HepG2 (cell line): ENCODE measurements around the gene GPR107. TPM values are rescaled to one million over a fixed set of nuclear protein-coding genes. Genes with fewer than 3 reads are reported as not detected.

Experiments
- ATF2 ChIP-seq: sonication (generic); formaldehyde crosslinking; IDR thresholded peaks from 2 replicates; pipeline ENCODE4 v1.4.0; 2020; ENCODE audit warnings: missing genetic modification reagents
- HNF1A ChIP-seq, 2 experiments: sonication (generic) in 1 of 2; formaldehyde crosslinking in 1 of 2; IDR thresholded peaks; 2 replicates each; pipeline versions ENCODE4 v1.4.0 to v1.6.1; 2016 to 2020; ENCODE audit warnings: borderline replicate concordance in 1 of 2, low read depth in 1 of 2, mild to moderate bottlenecking in 1 of 2, missing genetic modification reagents in 1 of 2
- KDM5B ChIP-seq: sonication (generic); formaldehyde crosslinking; IDR thresholded peaks from 2 replicates; pipeline ENCODE4 v1.4.0; 2020; ENCODE audit warnings: missing genetic modification reagents, mild to moderate bottlenecking, borderline replicate concordance
- RBFOX2 ChIP-seq: fragments of 200-400 bp; formaldehyde crosslinking; IDR thresholded peaks from 2 replicates; pipeline ENCODE4 v1.6.1; 2017; ENCODE audit warnings: low read depth, mild to moderate bottlenecking, low read length
- SOX5 ChIP-seq: IDR thresholded peaks from 2 replicates; pipeline ENCODE4 v1.6.1; 2016; ENCODE audit warnings: borderline replicate concordance
- SRSF9 ChIP-seq: fragments of 200-400 bp; formaldehyde crosslinking; IDR thresholded peaks from 2 replicates; pipeline ENCODE4 v1.6.1; 2018; ENCODE audit warnings: borderline replicate concordance, mild to moderate bottlenecking, low read depth, low read length; ENCODE audit not compliant: insufficient read depth, poor library complexity, severe bottlenecking
- THRA ChIP-seq: sonication (generic); formaldehyde crosslinking; IDR thresholded peaks from 2 replicates; pipeline ENCODE4 v1.4.0; 2020; ENCODE audit warnings: missing genetic modification reagents, borderline replicate concordance
- TOE1 ChIP-seq: sonication (generic); formaldehyde crosslinking; IDR thresholded peaks from 2 replicates; pipeline ENCODE4 v1.4.0; 2020; ENCODE audit warnings: mild to moderate bottlenecking, missing genetic modification reagents
- ZBTB26 ChIP-seq: IDR thresholded peaks from 2 replicates; pipeline ENCODE4 v1.6.1; 2016; ENCODE audit warnings: missing compliant biosample characterization, missing genetic modification reagents, borderline replicate concordance
- ZNF512 ChIP-seq: sonication (generic); formaldehyde crosslinking; IDR thresholded peaks from 2 replicates; pipeline ENCODE4 v1.4.0; 2020; ENCODE audit warnings: mild to moderate bottlenecking, missing genetic modification reagents
- ZNF512B ChIP-seq: sonication (generic); formaldehyde crosslinking; IDR thresholded peaks from 2 replicates; pipeline ENCODE4 v1.5.1; 2020; ENCODE audit warnings: missing genetic modification reagents, mild to moderate bottlenecking, borderline replicate concordance
- polyA plus RNA-seq, 8 experiments: library from polyadenylated mRNA; depleted of rRNA in 3 of 8; stranded (reverse) in 7 of 8; unstranded in 1 of 8; fragments of >200 nt; fragmentation: Illumina TruSeq in 4 of 8; extraction: Trizol in 4 of 8; gene quantifications; 2 replicates each; pipeline versions ENCODE4 v1.2.1 to v1.2.3, GENCODE V29; 2011 to 2016; ENCODE audit warnings: low read depth in 4 of 8, missing spikeins in 1 of 8, mixed read lengths in 1 of 8; ENCODE audit not compliant: insufficient read depth in 1 of 8
- total RNA-seq, 5 experiments: library from RNA; depleted of rRNA; stranded (reverse); fragments of >200 nt; fragmentation: Illumina TruSeq; extraction: Trizol; gene quantifications; 2 replicates each; pipeline ENCODE4 v1.2.3, GENCODE V29; 2016; ENCODE audit warnings: low read depth in 1 of 5

Gene GPR107
- total and polyA plus RNA-seq, 2 of the 13 experiments (the other 11 are each of a cell fraction or from before 2014, with no cell fraction given): 22.5 to 24.4 TPM

GRCh38 chr9:130043654-130044623 lies 9.8 kb upstream of the GPR107 start (continued):
- no peak for TF ChIP-seq THRA (CRISPR knock-in tag)
- peak; percentile 62; the same call in 1 of the 2 replicates for TF ChIP-seq KDM5B (CRISPR knock-in tag)
- TF ChIP-seq HNF1A (IDR thresholded peaks at IDR 0.05; ENCODE audit: low read depth): no peak
- no peak for TF ChIP-seq HNF1A (CRISPR knock-in tag; IDR thresholded peaks at IDR 0.05; ENCODE audit: borderline replicate concordance)
- TF ChIP-seq RBFOX2: no peak
- TF ChIP-seq ZBTB26: no peak
- TF ChIP-seq SOX5 (CRISPR knock-in tag): peak; percentile 23; the same call in 1 of the 2 replicates
- TF ChIP-seq ATF2 (CRISPR knock-in tag): peak; percentile 18; the same call in 1 of the 2 replicates
- no peak for TF ChIP-seq ZNF512 (CRISPR knock-in tag)
- TF ChIP-seq TOE1 (CRISPR knock-in tag): no peak
- TF ChIP-seq SRSF9: no peak
- no peak for TF ChIP-seq ZNF512B
